Choroid plexus epithelial cell (primary cell): Measurements from ENCODE around the gene ZNF697.

Experiments used
- DNase-seq: peaks from one replicate; pipeline ENCODE4 v3.0.0-alpha.2; 2010; ENCODE audit warnings: low read depth
- H3K4me3 ChIP-seq: 2 replicates; pipeline ENCODE4 v1.5.1; 2011; ENCODE audit warnings: low read depth, mild to moderate bottlenecking, control low read depth, low read length, moderate library complexity
- CTCF ChIP-seq: conservative IDR thresholded peaks from 2 replicates; pipeline ENCODE4 v1.5.1; 2011; ENCODE audit warnings: low read depth, mild to moderate bottlenecking, control low read depth, inconsistent platforms, low read length, moderate library complexity

Gene ZNF697

GRCh38 chr1:119675349-119676345 lies 27.6 kb upstream of the ZNF697 start:
- peak; percentile 95 for DNase-seq
- H3K4me3 ChIP-seq: peak overlapping the region; percentile 60
- TF ChIP-seq CTCF: peak; percentile 84

- peak; percentile 80 for TF ChIP-seq CTCF
- peak; percentile 94 for DNase-seq
- peak overlapping the region; percentile 60 for H3K4me3 ChIP-seq
These were observed 26.8 kb upstream of the ZNF697 start for GRCh38 chr1:119674835-119675289.

GRCh38 chr1:119674111-119674526 lies 26.1 kb upstream of the ZNF697 start:
- no peak overlapping the region for H3K4me3 ChIP-seq
- TF ChIP-seq CTCF: no peak
- peak; percentile 73 for DNase-seq

- H3K4me3 ChIP-seq: no peak overlapping the region
- no peak for TF ChIP-seq CTCF
- peak; percentile 51 for DNase-seq
These were observed 25.3 kb upstream of the ZNF697 start for GRCh38 chr1:119673171-119673940.

GRCh38 chr1:119670898-119671297 lies 22.8 kb upstream of the ZNF697 start:
- TF ChIP-seq CTCF: no peak
- DNase-seq: no peak
- no peak overlapping the region for H3K4me3 ChIP-seq

- no peak for DNase-seq
- no peak for TF ChIP-seq CTCF
These were observed 19.1 kb upstream of the ZNF697 start for GRCh38 chr1:119667173-119667572.

More at GRCh38 chr1:119667173-119667572, 19.1 kb upstream of the ZNF697 start:
- no peak overlapping the region for H3K4me3 ChIP-seq
